Activated naive CD8-positive, alpha-beta T cell treated with anti-CD3 and anti-CD28 coated beads, Interleukin-2, amount 50 U/mL, for 24 hours (primary cell): ENCODE results near the gene PTPN14.
"Not testable (repeated sequence)": the region's sequence is repeated elsewhere in the genome, so short reads cannot be mapped to it uniquely, and the experiment has no call there.

Experiments
- ATAC-seq: fragments of 150-1000 bp; cut with Tn5 transposase; one replicate; pipeline ENCODE4 v1.10.0; 2021
- DNase-seq: peaks from one replicate; pipeline ENCODE4 v3.0.0; 2021
- H3K27ac Mint-ChIP-seq: one replicate; pipeline ENCODE4 v1.8.0; 2021; ENCODE audit warnings: mild to moderate bottlenecking, mixed read lengths
- H3K27me3 Mint-ChIP-seq: one replicate; pipeline ENCODE4 v1.8.0; 2021; ENCODE audit warnings: mixed read lengths
- H3K36me3 Mint-ChIP-seq: one replicate; pipeline ENCODE4 v1.8.0; 2021; ENCODE audit warnings: low read depth, mixed read lengths
- H3K4me1 Mint-ChIP-seq: one replicate; pipeline ENCODE4 v1.8.0; 2021; ENCODE audit warnings: mixed read lengths
- H3K4me3 Mint-ChIP-seq: one replicate; pipeline ENCODE4 v1.8.0; 2021; ENCODE audit warnings: mild to moderate bottlenecking, moderate library complexity, mixed read lengths
- H3K9me3 Mint-ChIP-seq: one replicate; pipeline ENCODE4 v1.8.0; 2021; ENCODE audit warnings: mixed read lengths

Gene PTPN14

DNA sequence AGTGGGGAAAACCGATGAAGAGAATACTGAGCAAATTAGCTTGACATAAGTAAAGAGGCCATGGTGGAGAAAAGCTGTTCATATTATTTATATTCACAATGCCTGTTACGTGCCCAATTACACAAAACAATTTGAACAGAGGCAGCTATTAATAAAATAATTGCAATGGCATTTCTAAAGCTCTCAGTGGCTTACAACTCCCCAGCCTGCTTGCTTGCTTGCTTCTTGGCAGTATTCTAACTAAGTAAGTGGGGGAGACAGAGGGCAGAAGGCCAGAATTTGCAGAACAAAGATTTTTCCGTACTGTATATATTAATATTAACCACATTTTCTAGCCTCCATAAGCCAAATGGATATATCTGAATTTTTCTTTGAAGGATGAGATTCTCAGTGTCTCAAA lies 12.9 kb downstream of the PTPN14 start:
- Mint-ChIP-seq H3K36me3 (no peaks in the 10 kb centered on the region), H3K4me1 (no peaks in the 10 kb centered on the region), H3K27ac (no peak overlapping the region), H3K9me3 (no peaks in the 10 kb centered on the region), H3K4me3 (no peak overlapping the region), H3K27me3 (peaks cover 9% of the 10 kb centered on the region)
- ATAC-seq = no peak
- no peak for DNase-seq

DNA sequence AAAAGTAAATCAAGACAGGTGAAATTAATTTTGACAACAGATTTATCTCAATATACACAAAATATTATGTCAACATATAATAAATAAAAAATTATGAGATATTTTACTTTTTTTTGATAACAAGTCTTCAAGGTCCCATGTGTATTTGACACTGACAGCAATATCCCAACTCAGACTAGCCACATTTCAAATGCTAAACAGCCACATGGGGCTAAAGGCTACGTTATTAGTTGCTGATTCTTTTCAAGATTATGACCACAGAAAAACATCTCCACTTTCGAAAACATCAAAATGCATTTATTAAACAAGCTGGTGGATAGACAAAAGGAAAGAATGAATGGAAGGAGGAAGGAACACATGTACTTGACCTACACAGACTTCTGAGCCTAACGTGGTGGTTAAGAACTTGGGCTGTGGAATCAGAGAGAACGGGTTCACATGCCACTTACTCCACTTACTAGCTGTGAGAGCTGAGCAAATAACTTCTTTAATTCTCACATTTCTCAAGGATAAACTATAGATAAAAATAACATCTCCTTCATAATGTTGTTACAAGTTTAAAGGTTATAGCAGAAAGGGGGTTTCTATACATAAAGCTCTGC lies 13.4 kb downstream of the PTPN14 start:
- DNase-seq = no peak
- Mint-ChIP-seq H3K36me3 (no peaks in the 10 kb centered on the region), H3K4me1 (no peaks in the 10 kb centered on the region), H3K9me3 (no peaks in the 10 kb centered on the region), H3K27ac (no peak overlapping the region), H3K27me3 (peaks cover 9% of the 10 kb centered on the region), H3K4me3 (no peak overlapping the region)
- ATAC-seq = no peak

DNA sequence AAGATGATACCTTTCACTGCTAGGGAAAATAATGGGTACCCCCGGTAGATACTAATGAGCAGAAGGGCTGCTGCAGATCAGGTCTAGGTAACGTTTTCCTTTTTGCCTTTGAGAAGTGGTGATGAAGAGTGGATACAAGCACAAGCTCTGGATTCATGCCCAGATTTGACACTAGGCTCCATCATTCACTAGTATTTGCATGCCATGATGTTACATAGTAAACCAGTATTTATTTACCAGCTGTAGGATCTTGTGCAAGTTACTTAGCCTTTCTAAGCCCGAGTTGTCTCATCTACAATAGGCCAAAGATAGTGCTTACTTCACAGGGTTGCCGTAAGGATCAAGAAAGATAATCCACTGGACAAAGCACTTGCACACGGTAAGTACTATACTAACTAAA lies 14.2 kb downstream of the PTPN14 start:
- Mint-ChIP-seq H3K27ac (no peak overlapping the region), H3K4me3 (no peak overlapping the region), H3K36me3 (no peaks in the 10 kb centered on the region), H3K9me3 (no peaks in the 10 kb centered on the region), H3K27me3 (peaks cover 5% of the 10 kb centered on the region), H3K4me1 (no peaks in the 10 kb centered on the region)
- ATAC-seq (no peak), DNase-seq (no peak)

GRCh38 chr1:214532070-214532469 lies 19.3 kb downstream of the PTPN14 start:
- no peak for ATAC-seq
- H3K27ac Mint-ChIP-seq = no peak overlapping the region
- H3K27me3 Mint-ChIP-seq = peaks cover 2% of the 10 kb centered on the region

DNA sequence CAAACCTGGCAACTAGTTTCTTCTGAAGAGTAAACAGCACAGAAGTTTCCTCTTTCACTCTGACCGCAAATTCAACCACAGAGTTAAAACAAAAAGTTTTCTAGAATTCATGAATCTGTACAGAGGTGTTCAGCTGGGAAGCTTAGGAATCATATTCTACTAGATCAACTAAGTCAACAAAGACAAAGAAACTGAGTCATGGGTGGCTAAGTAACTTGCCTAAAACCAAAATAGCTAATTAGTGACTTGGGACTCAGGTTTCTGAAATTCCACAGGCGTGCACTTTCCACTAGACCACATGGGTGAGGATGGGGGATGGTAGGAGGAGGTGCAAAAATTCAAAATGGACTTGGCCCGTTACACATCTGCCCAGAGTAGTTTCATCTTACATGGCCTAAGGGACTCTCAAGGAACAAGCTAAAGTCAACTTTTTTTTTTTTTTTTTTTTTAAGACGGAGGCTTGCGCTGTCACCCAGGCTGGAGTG lies 25.8 kb downstream of the PTPN14 start:
- H3K27ac Mint-ChIP-seq = no peak overlapping the region
- no peak for DNase-seq
- peaks cover 11% of the 10 kb centered on the region for H3K27me3 Mint-ChIP-seq
- no peaks in the 10 kb centered on the region for H3K9me3 Mint-ChIP-seq
- no peak for ATAC-seq
- H3K36me3 Mint-ChIP-seq = no peaks in the 10 kb centered on the region
- H3K4me3 Mint-ChIP-seq = no peak overlapping the region
- peaks cover 5% of the 10 kb centered on the region for H3K4me1 Mint-ChIP-seq

More at GRCh38 chr1:214532070-214532469, 19.3 kb downstream of the PTPN14 start:
- Mint-ChIP-seq H3K36me3 (no peaks in the 10 kb centered on the region), H3K9me3 (no peaks in the 10 kb centered on the region), H3K4me3 (no peak overlapping the region), H3K4me1 (no peaks in the 10 kb centered on the region)
- no peak for DNase-seq

DNA sequence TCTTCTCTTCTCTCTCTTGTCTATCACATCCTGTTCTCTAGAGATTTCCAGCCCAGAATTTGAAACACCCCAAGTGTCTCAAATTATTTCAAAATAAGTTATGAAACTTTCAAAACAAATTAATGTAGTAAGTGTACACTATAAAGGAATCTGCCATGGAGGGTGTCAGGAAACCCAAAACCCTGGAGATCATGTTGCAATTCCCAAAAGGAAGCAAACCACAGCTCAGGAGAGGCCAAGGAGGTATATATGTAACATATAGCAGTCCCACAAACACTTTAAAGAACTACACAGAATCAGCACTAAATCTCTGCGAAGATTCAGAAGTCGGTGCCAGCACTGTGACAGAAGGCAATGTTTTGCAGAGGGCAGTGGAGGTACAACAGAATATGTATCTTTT lies 26.6 kb downstream of the PTPN14 start:
- Mint-ChIP-seq H3K9me3 (no peaks in the 10 kb centered on the region), H3K27me3 (peaks cover 11% of the 10 kb centered on the region), H3K4me3 (no peak overlapping the region), H3K27ac (no peak overlapping the region), H3K4me1 (peaks cover 5% of the 10 kb centered on the region), H3K36me3 (no peaks in the 10 kb centered on the region)
- ATAC-seq (no peak), DNase-seq (no peak)

GRCh38 chr1:214523124-214523824 lies 28.1 kb downstream of the PTPN14 start:
- Mint-ChIP-seq H3K9me3 (no peaks in the 10 kb centered on the region), H3K4me3 (no peak overlapping the region), H3K27me3 (peaks cover 11% of the 10 kb centered on the region), H3K4me1 (peaks cover 5% of the 10 kb centered on the region), H3K36me3 (no peaks in the 10 kb centered on the region), H3K27ac (no peak overlapping the region)
- DNase-seq = no peak
- ATAC-seq = no peak

DNA sequence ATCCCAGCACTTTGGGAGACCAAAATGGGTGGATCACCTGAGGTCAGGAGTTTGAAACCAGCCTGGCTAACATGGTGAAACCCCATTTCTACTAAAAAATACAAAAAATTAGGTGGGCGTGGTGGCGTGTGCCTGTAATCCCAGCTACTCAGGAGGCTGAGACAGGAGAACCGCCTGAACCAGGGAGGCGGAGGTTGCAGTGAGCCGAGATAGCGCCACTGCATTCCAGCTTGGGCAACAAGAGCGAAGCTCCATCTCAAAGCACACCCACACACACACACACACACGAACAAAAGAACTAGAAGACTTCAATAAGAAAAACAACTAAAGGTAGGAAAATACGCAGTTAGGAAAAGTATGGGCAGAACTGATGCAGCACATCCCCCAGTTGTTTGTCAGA lies 29.9 kb downstream of the PTPN14 start:
- not testable (repeated sequence) for H3K27me3 Mint-ChIP-seq, ATAC-seq, DNase-seq, H3K4me3 Mint-ChIP-seq, H3K9me3 Mint-ChIP-seq, H3K27ac Mint-ChIP-seq, H3K36me3 Mint-ChIP-seq, H3K4me1 Mint-ChIP-seq

DNA sequence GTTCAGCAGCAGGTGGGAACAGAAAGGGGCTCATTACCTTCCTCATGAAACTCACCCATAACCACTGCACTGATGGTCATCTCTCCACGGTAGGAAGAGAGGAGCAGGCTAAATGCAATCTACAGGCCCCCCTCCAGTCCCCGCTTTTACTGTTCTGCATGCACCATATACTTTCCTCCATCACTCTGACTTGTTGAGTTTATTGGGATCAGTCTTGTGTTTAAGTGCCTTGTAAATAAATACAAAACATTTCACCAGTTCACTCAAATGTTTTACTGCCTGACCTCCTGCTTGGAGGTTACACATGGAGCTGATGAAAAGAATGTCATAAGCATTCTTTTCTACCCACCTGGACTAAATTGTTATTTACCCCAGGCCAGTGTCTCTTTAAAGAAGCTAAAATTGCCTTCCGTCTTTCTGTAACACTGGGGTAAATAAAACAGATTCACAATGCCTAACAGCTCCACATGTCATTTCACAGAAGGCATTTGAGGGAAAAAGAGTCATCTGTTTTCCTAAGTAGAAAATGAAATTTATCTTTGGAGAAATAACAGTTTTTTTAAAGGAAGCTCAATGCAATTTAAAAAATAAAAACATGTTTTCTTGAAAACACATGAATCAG lies 30.7 kb downstream of the PTPN14 start:
- peaks cover 5% of the 10 kb centered on the region for H3K27me3 Mint-ChIP-seq
- H3K4me3 Mint-ChIP-seq = no peak overlapping the region
- no peak for DNase-seq
- no peaks in the 10 kb centered on the region for H3K9me3 Mint-ChIP-seq
- H3K4me1 Mint-ChIP-seq = peaks cover 4% of the 10 kb centered on the region
- ATAC-seq = no peak
- H3K36me3 Mint-ChIP-seq = no peaks in the 10 kb centered on the region
- no peak overlapping the region for H3K27ac Mint-ChIP-seq

- Mint-ChIP-seq H3K36me3 (no peaks in the 10 kb centered on the region), H3K4me3 (no peak overlapping the region), H3K9me3 (no peaks in the 10 kb centered on the region), H3K4me1 (no peaks in the 10 kb centered on the region), H3K27ac (no peak overlapping the region), H3K27me3 (peaks cover 13% of the 10 kb centered on the region)
- ATAC-seq (no peak), DNase-seq (no peak)
These were observed 33.0 kb downstream of the PTPN14 start for GRCh38 chr1:214518361-214518760.

DNA sequence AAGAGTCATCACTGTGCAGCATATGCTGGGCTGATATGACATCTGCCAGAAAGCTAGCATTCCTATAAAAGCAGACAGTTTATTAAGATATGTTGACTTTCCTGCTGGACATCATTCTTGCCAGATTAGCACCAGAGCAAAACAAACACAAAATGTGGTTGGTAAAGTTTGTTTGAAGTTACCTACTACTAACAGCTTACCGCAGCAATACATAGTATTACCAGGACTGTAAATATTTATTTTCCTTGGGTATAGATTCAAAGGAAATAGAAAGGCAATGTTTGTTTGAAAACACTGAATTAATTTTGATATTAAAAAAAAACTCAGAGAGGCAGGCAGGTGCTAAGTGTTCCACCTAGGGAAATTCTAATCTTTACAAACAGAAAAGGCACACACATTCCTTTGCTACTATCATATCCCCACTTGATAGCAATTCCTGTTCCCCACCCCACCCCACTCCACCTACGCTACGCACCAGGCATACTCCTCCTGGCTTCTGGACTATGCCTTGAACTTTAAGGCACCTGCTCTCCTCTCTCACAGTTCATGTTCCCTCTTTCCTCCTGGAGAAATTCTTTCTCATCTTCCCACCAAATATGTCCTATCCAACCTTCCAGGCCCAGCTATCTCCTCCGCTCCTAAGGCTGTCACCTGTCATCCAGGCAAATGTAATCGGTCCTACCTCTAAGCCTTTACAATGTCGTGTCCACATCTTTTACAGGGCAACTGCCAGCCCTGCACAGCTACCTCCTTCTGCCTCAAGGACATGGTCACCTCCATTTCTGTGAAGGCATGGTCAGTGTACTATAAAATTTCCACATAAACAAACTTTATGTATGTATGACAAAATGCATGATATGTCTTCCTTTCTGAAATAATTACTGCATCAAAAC lies 34.7 kb downstream of the PTPN14 start:
- H3K27me3 Mint-ChIP-seq = peaks cover 17% of the 10 kb centered on the region
- no peak overlapping the region for H3K4me3 Mint-ChIP-seq
- H3K4me1 Mint-ChIP-seq = no peaks in the 10 kb centered on the region
- H3K9me3 Mint-ChIP-seq = no peaks in the 10 kb centered on the region
- H3K36me3 Mint-ChIP-seq = no peaks in the 10 kb centered on the region
- no peak for ATAC-seq
- H3K27ac Mint-ChIP-seq = no peak overlapping the region
- no peak for DNase-seq

DNA sequence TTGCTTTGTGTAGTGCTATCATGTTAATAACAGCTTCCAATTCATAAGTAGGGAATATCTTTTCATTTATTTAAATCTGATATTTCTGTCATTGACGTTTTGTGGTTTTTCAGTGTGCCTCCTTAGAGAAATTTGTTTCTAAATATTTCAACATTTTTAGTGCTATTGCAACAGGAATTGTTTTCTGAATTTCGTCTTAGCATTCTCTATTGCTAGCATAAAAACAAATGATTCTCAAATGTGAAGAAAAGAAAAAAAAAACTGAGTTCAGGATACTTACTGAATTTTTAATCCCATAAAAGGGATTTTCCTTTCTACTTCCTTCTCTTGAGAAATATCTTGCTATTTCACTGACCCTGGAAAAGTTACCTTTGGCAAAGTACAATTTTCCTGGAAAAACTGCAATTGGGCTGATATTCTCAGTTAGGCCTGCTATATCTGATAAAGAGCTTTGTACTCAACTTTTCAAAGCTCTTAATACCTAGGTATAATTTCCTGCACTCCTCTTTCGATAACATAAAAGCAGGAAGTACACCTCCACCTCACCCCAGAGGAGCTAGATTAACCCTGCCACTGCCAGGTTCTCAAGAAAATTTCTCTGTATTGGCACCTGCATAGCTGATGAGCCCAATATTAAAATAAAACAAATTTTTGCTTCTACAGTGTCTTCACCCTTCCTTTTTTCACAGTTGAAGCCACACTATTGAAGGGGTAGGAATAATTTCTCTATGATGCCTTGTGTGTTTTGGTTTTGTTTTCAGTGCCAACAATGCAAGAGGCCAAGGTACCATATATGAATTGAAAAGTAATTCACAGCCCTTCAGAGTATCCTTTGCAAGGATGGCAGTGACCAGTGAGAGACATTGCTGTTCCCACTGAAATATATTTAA lies 35.6 kb downstream of the PTPN14 start:
- peaks cover 17% of the 10 kb centered on the region for H3K27me3 Mint-ChIP-seq
- H3K4me3 Mint-ChIP-seq = no peak overlapping the region
- DNase-seq = no peak
- H3K36me3 Mint-ChIP-seq = no peaks in the 10 kb centered on the region
- no peaks in the 10 kb centered on the region for H3K9me3 Mint-ChIP-seq
- ATAC-seq = no peak
- no peaks in the 10 kb centered on the region for H3K4me1 Mint-ChIP-seq
- no peak overlapping the region for H3K27ac Mint-ChIP-seq

DNA sequence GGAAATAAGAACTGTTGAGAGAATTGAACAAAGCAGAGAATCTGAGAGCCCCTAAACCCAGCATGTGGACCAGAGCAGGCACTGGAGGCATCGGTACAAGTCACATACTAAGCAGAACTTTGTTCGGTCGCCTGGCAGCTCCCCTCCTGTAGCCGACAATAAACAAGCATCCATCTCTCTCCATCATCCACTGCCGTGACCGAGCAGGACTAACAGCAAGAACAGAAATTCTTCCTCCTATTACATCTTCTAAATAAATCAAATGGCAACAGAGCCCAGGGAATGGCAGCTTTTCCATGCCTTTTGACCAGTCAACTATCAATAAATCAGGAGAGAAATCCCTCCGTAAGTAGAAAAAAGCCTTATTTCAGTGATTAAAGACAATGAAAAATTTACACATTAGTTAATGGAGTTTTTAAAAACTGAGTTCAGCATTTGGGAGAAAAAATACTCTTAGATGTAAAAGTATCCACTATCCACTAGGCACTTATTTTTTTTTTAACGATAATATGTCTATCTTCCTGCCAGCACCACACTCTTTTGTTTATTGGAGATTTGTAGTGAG lies 36.5 kb downstream of the PTPN14 start:
- DNase-seq (no peak), ATAC-seq (no peak)
- no peaks in the 10 kb centered on the region for H3K4me1 Mint-ChIP-seq
- H3K4me3 Mint-ChIP-seq = no peak overlapping the region
- H3K27me3 Mint-ChIP-seq = peaks cover 22% of the 10 kb centered on the region
- no peaks in the 10 kb centered on the region for H3K36me3 Mint-ChIP-seq
- H3K27ac Mint-ChIP-seq = no peak overlapping the region
- no peaks in the 10 kb centered on the region for H3K9me3 Mint-ChIP-seq
